Neural cell (in vitro differentiated cells): ENCODE measurements around the gene MR1.

ENCODE experiments used
- TF ChIP-seq, protein P1 (sequence below): fragments of 450-650 bp; IDR thresholded peaks from 2 replicates; pipeline ENCODE4 v1.5.1; 2014; ENCODE audit warnings: antibody characterized with exemption, mild to moderate bottlenecking, moderate library complexity; ENCODE audit not compliant: poor library complexity, severe bottlenecking
- TF ChIP-seq, protein P2 (sequence below): IDR thresholded peaks from 2 replicates; pipeline ENCODE4 v1.6.1; 2012; ENCODE audit warnings: borderline replicate concordance

DNA sequence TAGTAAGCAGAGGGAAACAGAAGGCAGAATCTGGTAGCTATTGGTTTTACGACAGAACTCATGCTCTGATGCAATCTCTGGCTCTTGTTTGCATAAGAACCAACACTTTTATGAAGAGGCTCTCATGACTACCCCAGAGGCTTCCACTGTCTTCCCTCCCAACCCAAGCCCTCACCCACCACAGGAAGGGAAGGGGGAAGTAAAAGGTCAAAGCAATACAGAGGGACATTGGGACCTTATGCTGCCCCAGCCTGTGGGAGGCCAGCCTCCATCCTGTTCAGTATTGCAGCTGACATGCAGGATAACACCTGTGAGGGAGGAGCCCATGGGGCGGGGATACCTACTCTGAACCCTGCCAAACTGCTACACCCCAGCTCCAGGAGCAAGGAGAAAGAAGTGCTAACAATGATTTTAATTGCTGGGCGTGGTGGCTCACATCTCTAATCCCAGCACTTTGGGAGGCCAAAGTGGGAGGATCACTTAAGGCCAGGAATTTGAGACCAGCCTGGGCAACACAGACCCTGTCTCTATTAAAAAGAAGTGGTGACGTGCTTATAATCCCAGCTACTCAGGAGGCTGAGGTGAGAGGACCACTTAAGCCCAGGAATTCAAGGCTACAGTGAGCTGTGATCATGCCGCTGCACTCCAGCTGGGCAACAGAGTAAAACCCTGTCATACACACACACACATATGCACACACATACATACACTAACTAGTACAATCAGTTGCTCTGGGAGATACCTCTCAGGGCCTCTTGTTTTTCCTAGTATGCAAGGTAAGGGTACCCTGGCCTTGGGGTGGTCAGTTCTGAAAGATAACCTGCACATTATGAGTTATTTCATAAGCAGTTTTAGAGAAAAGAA, 9.5 kb downstream of the MR1 start:
- TF ChIP-seq, protein P1, sequence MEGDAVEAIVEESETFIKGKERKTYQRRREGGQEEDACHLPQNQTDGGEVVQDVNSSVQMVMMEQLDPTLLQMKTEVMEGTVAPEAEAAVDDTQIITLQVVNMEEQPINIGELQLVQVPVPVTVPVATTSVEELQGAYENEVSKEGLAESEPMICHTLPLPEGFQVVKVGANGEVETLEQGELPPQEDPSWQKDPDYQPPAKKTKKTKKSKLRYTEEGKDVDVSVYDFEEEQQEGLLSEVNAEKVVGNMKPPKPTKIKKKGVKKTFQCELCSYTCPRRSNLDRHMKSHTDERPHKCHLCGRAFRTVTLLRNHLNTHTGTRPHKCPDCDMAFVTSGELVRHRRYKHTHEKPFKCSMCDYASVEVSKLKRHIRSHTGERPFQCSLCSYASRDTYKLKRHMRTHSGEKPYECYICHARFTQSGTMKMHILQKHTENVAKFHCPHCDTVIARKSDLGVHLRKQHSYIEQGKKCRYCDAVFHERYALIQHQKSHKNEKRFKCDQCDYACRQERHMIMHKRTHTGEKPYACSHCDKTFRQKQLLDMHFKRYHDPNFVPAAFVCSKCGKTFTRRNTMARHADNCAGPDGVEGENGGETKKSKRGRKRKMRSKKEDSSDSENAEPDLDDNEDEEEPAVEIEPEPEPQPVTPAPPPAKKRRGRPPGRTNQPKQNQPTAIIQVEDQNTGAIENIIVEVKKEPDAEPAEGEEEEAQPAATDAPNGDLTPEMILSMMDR = no peak
- TF ChIP-seq, protein P2, sequence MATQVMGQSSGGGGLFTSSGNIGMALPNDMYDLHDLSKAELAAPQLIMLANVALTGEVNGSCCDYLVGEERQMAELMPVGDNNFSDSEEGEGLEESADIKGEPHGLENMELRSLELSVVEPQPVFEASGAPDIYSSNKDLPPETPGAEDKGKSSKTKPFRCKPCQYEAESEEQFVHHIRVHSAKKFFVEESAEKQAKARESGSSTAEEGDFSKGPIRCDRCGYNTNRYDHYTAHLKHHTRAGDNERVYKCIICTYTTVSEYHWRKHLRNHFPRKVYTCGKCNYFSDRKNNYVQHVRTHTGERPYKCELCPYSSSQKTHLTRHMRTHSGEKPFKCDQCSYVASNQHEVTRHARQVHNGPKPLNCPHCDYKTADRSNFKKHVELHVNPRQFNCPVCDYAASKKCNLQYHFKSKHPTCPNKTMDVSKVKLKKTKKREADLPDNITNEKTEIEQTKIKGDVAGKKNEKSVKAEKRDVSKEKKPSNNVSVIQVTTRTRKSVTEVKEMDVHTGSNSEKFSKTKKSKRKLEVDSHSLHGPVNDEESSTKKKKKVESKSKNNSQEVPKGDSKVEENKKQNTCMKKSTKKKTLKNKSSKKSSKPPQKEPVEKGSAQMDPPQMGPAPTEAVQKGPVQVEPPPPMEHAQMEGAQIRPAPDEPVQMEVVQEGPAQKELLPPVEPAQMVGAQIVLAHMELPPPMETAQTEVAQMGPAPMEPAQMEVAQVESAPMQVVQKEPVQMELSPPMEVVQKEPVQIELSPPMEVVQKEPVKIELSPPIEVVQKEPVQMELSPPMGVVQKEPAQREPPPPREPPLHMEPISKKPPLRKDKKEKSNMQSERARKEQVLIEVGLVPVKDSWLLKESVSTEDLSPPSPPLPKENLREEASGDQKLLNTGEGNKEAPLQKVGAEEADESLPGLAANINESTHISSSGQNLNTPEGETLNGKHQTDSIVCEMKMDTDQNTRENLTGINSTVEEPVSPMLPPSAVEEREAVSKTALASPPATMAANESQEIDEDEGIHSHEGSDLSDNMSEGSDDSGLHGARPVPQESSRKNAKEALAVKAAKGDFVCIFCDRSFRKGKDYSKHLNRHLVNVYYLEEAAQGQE = no peak
